Measurements from ENCODE around the gene STRADA. TPM values are rescaled to one million over a fixed set of nuclear protein-coding genes. Genes with fewer than 3 reads are reported as not detected.

STRADA gene
- total and polyA plus RNA-seq, 9 of the 15 experiments (the other 6 are each of a cell fraction or from before 2014, with no cell fraction given) = 6.6 to 33.0 (median 20.5) TPM

GRCh38 chr17:63741408-63742173 lies at the start of gene STRADA (continued):
- TF ChIP-seq REST (IDR thresholded peaks at IDR 0.05; ENCODE audit: borderline replicate concordance) (0 out of 2 replicates have a peak, but pooled peaks have one; percentile 14), REST (CRISPR knock-in tag; IDR thresholded peaks at IDR 0.05; ENCODE audit: low read depth) (no peak), NR1H2 (CRISPR knock-in tag; IDR thresholded peaks at IDR 0.05) (peak; percentile 54; the same call in 1 of the 2 replicates), ZNF511 (CRISPR knock-in tag; IDR thresholded peaks at IDR 0.05) (peak; percentile 20; the same call in 1 of the 2 replicates), ZNF324 (CRISPR knock-in tag; IDR thresholded peaks at IDR 0.05) (no peak), KDM5B (IDR thresholded peaks at IDR 0.05; ENCODE audit: insufficient replicate concordance, low read depth, low read length) (peak; percentile 70), ZNF780A (CRISPR knock-in tag; IDR thresholded peaks at IDR 0.05) (no peak), NFIC (IDR thresholded peaks at IDR 0.05) (peak; percentile 56; the same call in 1 of the 2 replicates), NCOA1 (IDR thresholded peaks at IDR 0.05; ENCODE audit: low read depth) (peak; percentile 61), TEAD1 (CRISPR knock-in tag; IDR thresholded peaks at IDR 0.05) (peak in 1 of 2 experiments; percentile 72; a peak in 2 of 4 replicates), NCOA2 (IDR thresholded peaks at IDR 0.05; ENCODE audit: partially characterized antibody in 2 of 2) (peak in 1 of 2 experiments; percentile 89), RBM15 (IDR thresholded peaks at IDR 0.05; ENCODE audit: insufficient read depth, low read length) (no peak), PHF20 (IDR thresholded peaks at IDR 0.05; ENCODE audit: partially characterized antibody) (peak; percentile 49), MECOM (CRISPR knock-in tag; IDR thresholded peaks at IDR 0.05) (no peak), ATF1 (CRISPR knock-in tag; IDR thresholded peaks at IDR 0.05) (no peak), ATF1 (tag; IDR thresholded peaks at IDR 0.05) (peak; percentile 45; the same call in 1 of the 2 replicates), FOXA1 (IDR thresholded peaks at IDR 0.05; ENCODE audit: borderline replicate concordance) (no peak), PCBP1 (IDR thresholded peaks at IDR 0.05; ENCODE audit: low read depth, low read length, poor library complexity, severe bottlenecking) (peak; percentile 91), ERF (CRISPR knock-in tag; IDR thresholded peaks at IDR 0.05) (peak; percentile 72; the same call in 1 of the 2 replicates), DNMT1 (IDR thresholded peaks at IDR 0.05) (no peak), HLTF (IDR thresholded peaks at IDR 0.05) (peak; percentile 70; the same call in 1 of the 2 replicates)

Data from K562 (cell line).